ENCODE data around the gene MYH14.

The MYH14 gene

DNA sequence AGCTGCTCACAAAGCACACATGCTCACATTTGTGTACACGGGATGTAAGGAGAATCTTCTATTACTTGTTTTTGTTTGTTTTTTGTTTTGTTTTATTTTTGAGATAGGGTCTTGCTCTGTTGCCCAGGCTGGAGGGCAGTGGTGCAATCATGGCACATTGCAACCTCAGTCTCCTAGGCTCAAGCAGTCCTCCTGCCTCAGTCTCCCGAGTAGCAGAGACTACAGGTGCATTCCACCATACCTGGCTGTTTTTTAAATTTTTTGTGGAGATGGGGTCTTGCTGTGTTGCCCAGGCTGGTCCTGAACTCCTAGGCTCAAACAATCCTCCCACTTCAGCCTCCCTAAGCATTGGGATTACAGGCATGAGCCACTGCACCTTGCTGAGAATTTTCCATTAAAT is 83.9 kb downstream of the MYH14 start:
- H3K27me3 Mint-ChIP-seq (ENCODE audit: low read depth): peaks cover 3% of the 10 kb centered on the region
- H3K27ac Mint-ChIP-seq: no peak overlapping the region
- no peak for TF ChIP-seq CTCF (IDR thresholded peaks at IDR 0.05; ENCODE audit: unreplicated experiment in 3 of 3)
- no peak overlapping the region for H3K4me3 Mint-ChIP-seq
- peaks cover 28% of the 10 kb centered on the region for H3K9me3 Mint-ChIP-seq
- peaks cover 44% of the 10 kb centered on the region for H3K36me3 Mint-ChIP-seq (ENCODE audit: low read depth)
- no peaks in the 10 kb centered on the region for H3K4me1 Mint-ChIP-seq

DNA sequence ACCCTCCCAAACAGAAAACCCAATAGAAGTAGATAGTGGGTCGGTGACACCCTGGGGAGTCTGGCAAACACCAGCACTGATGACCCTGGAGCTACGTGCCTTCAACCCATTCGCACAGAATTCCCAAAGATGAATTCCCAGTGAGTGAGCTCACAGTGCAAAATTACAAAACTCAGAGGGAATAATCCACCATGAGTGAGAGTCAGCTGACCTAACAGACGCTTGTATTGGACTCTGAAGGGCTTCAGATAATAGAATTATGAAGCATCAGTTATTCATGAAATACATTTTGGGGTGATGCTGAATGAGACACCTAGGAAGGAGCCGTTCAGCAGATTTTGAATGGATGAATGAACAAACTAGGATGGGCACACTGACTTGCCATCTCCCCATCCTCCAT is 85.5 kb downstream of the MYH14 start:
- Mint-ChIP-seq H3K27me3 (ENCODE audit: low read depth) (peaks cover 3% of the 10 kb centered on the region), H3K4me3 (no peak overlapping the region), H3K9me3 (peaks cover 26% of the 10 kb centered on the region), H3K27ac (no peak overlapping the region), H3K36me3 (ENCODE audit: low read depth) (peaks cover 45% of the 10 kb centered on the region), H3K4me1 (no peaks in the 10 kb centered on the region)
- TF ChIP-seq CTCF (IDR thresholded peaks at IDR 0.05; ENCODE audit: unreplicated experiment in 3 of 3): no peak

- H3K9me3 Mint-ChIP-seq: peaks cover 26% of the 10 kb centered on the region
- peaks cover 44% of the 10 kb centered on the region for H3K36me3 Mint-ChIP-seq (ENCODE audit: low read depth)
- no peak overlapping the region for H3K27ac Mint-ChIP-seq
- no peak for TF ChIP-seq CTCF (IDR thresholded peaks at IDR 0.05; ENCODE audit: unreplicated experiment in 3 of 3)
- no peaks in the 10 kb centered on the region for H3K4me1 Mint-ChIP-seq
- peaks cover 3% of the 10 kb centered on the region for H3K27me3 Mint-ChIP-seq (ENCODE audit: low read depth)
- H3K4me3 Mint-ChIP-seq: no peak overlapping the region
Measured at GRCh38 chr19:50290011-50290410, 86.6 kb downstream of the MYH14 start.

DNA sequence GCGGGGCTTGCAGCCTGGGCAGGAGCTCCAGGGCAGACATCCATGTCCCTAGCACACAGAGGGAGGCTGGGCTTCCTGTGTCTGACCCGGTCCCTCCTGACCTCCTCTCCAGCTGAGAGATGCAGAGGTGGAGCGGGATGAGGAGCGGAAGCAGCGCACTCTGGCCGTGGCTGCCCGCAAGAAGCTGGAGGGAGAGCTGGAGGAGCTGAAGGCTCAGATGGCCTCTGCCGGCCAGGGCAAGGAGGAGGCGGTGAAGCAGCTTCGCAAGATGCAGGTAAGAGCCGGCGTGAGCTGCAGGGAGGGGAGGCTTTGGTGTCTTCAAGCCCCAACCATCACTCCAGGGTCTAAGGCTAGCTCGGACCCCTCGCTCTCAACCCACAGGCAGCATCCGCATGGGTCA is 87.4 kb downstream of the MYH14 start:
- no peak overlapping the region for H3K27ac Mint-ChIP-seq
- no peak for TF ChIP-seq CTCF (IDR thresholded peaks at IDR 0.05; ENCODE audit: unreplicated experiment in 3 of 3)
- no peaks in the 10 kb centered on the region for H3K4me1 Mint-ChIP-seq
- no peak overlapping the region for H3K4me3 Mint-ChIP-seq
- H3K9me3 Mint-ChIP-seq: peaks cover 21% of the 10 kb centered on the region
- H3K27me3 Mint-ChIP-seq (ENCODE audit: low read depth): peaks cover 3% of the 10 kb centered on the region
- peaks cover 37% of the 10 kb centered on the region for H3K36me3 Mint-ChIP-seq (ENCODE audit: low read depth)

- H3K9me3 Mint-ChIP-seq: peaks cover 15% of the 10 kb centered on the region
- peaks cover 24% of the 10 kb centered on the region for H3K36me3 Mint-ChIP-seq (ENCODE audit: low read depth)
- no peak for TF ChIP-seq CTCF (IDR thresholded peaks at IDR 0.05; ENCODE audit: unreplicated experiment in 3 of 3)
- H3K27ac Mint-ChIP-seq: no peak overlapping the region
- no peaks in the 10 kb centered on the region for H3K4me1 Mint-ChIP-seq
- H3K27me3 Mint-ChIP-seq (ENCODE audit: low read depth): peaks cover 3% of the 10 kb centered on the region
- no peak overlapping the region for H3K4me3 Mint-ChIP-seq
Measured at GRCh38 chr19:50292216-50292827, 88.9 kb downstream of the MYH14 start.

DNA sequence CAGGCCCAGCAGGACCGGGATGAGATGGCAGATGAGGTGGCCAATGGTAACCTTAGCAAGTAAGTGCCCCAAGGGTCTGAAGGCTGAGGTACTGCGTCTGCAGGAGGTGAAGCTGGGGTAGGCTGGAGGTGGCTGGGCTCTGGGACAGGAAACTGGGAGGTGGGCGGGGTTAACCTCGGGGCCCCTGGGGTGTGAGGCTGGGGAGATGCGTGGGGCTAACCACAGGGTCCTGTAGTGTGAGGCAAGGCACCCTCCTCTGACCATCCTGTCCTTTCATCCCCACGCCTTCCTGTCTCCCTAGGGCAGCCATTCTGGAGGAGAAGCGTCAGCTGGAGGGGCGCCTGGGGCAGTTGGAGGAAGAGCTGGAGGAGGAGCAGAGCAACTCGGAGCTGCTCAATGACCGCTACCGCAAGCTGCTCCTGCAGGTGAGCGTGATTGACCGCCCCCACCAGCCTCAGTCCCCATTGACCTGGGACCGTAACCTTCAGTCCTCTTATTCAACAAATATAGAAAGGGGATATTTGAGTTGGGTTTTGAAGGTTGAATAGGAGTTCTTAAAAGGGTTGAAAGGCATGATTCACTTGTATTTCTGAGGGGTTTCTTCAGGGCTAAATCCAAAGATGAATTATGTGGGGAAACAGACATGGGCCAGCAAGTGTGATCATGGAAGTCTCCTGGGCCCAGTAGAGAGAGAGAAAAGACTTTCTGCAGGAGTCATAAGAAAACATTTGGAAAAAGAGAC is 90.0 kb downstream of the MYH14 start:
- Mint-ChIP-seq H3K4me3 (no peak overlapping the region), H3K4me1 (no peaks in the 10 kb centered on the region), H3K9me3 (peaks cover 5% of the 10 kb centered on the region), H3K27me3 (ENCODE audit: low read depth) (peaks cover 3% of the 10 kb centered on the region), H3K36me3 (ENCODE audit: low read depth) (peaks cover 13% of the 10 kb centered on the region), H3K27ac (no peak overlapping the region)
- no peak for TF ChIP-seq CTCF (IDR thresholded peaks at IDR 0.05; ENCODE audit: unreplicated experiment in 3 of 3)
